Ectodermal cell (in vitro differentiated cells): ENCODE measurements around the gene DBNL.

ENCODE experiments used
- H3K27ac ChIP-seq: 2 replicates; pipeline ENCODE4 v1.7.0; 2013; ENCODE audit warnings: mild to moderate bottlenecking, low read depth, low read length; ENCODE audit not compliant: insufficient read depth, poor library complexity, severe bottlenecking
- H3K27me3 ChIP-seq: 2 replicates; pipeline ENCODE4 v1.7.0; 2013; ENCODE audit warnings: mild to moderate bottlenecking, low read length; ENCODE audit not compliant: insufficient read depth, control insufficient read depth, poor library complexity, severe bottlenecking
- H3K36me3 ChIP-seq: one replicate; pipeline ENCODE4 v1.7.0; 2013; ENCODE audit warnings: low read length; ENCODE audit not compliant: control insufficient read depth, insufficient read depth
- H3K4me1 ChIP-seq: one replicate; pipeline ENCODE4 v1.7.0; 2013; ENCODE audit warnings: low read length; ENCODE audit not compliant: control insufficient read depth, insufficient read depth
- H3K4me3 ChIP-seq: 2 replicates; pipeline ENCODE4 v1.7.0; 2013; ENCODE audit warnings: low read depth, low read length, control low read depth; ENCODE audit not compliant: insufficient read depth
- H3K9me3 ChIP-seq: 2 replicates; pipeline ENCODE4 v1.7.0; 2013; ENCODE audit warnings: mild to moderate bottlenecking, low read length, moderate library complexity; ENCODE audit not compliant: control insufficient read depth
- WGBS, 2 experiments: methylation state at CpG; one replicate each; pipeline ENCODE4 v1.1.7; 2013; ENCODE audit warnings: missing lambda C conversion rate in 2 of 2; 5-methylcytosine and 5-hydroxymethylcytosine counted together

Gene DBNL

DNA sequence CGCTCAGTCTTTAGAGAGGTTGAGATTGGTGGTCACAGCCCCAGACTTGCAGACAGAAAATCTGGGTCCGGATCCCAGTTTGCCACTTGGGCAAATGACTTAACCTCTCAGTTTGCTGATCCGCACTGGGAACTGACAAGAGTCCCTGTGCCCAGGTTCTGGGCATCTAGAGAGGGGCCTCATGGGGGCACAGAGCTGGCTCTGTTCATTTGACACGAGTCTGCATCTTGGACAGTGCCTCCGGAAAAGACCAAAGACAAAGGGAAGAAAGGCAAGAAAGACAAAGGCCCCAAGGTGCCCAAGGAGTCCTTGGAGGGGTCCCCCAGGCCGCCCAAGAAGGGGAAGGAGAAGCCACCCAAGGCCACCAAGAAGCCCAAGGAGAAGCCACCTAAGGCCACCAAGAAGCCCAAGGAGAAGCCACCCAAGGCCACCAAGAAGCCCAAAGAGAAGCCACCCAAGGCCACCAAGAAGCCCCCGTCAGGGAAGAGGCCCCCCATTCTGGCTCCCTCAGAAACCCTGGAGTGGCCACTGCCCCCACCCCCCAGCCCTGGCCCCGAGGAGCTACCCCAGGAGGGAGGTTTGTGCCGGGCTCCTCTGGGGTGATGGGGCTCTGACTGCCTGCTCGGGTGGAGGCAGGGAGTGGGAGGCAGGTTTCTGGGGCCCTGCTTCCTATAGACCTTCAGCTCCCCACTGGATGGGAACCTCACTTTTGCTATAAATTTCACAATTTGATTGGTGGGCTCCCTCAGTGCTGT lies 62.0 kb downstream of the DBNL start:
- 88 to 89% methylated on average over 10 of the region's 10 CpGs for WGBS, 2 experiments
- Histone ChIP-seq H3K36me3 (no peaks in the 10 kb centered on the region), H3K4me1 (peaks cover 8% of the 10 kb centered on the region), H3K9me3 (no peaks in the 10 kb centered on the region), H3K27ac (no peak overlapping the region), H3K27me3 (peaks cover 30% of the 10 kb centered on the region), H3K4me3 (no peak overlapping the region)

DNA sequence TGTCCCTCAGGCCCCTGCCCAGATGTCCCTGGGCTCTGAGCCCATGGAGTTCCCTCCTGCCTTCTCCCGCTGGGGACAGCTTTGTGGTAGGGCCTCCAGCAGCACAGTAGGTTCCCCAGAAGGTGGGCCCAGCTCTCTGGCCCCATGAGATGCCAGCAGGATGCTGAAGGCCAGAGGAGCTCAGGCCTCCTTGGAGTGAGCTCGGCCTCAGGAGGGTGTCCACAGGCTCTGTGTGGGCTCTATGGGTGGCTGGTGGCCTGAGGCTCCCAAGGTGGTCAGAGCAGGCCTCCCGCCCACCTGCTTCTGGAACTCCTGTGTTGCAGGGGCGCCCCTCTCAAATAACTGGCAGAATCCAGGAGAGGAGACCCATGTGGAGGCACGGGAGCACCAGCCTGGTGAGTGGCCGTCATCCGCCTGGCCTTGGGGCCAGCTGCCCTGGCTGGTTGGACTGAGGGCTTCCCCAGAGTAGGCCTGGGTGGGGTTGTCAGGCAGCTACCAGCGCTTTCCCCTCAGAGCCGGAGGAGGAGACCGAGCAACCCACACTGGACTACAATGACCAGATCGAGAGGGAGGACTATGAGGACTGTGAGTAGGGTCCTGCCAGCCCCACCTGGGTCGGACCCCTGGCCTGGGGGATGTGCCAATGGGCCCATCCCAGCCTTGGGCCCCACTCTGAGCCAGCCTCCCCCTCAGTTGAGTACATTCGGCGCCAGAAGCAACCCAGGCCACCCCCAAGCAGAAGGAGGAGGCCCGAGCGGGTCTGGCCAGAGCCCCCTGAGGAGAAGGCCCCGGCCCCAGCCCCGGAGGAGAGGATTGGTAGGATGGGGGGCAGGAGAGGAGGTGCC lies 62.8 kb downstream of the DBNL start:
- Histone ChIP-seq H3K36me3 (no peaks in the 10 kb centered on the region), H3K4me1 (peaks cover 8% of the 10 kb centered on the region), H3K4me3 (no peak overlapping the region), H3K27me3 (peaks cover 30% of the 10 kb centered on the region), H3K27ac (no peak overlapping the region), H3K9me3 (no peaks in the 10 kb centered on the region)
- 93% methylated on average over 18 of the region's 18 CpGs for WGBS, 2 experiments

GRCh38 chr7:44107961-44108767 lies 63.7 kb downstream of the DBNL start:
- peaks cover 26% of the 10 kb centered on the region for H3K27me3 ChIP-seq
- H3K27ac ChIP-seq, result no peak overlapping the region
- WGBS, 2 experiments, result 90 to 91% methylated on average over 21 of the region's 21 CpGs
- H3K36me3 ChIP-seq, result peaks cover 6% of the 10 kb centered on the region
- H3K4me3 ChIP-seq, result no peak overlapping the region
- no peaks in the 10 kb centered on the region for H3K9me3 ChIP-seq
- H3K4me1 ChIP-seq, result peaks cover 8% of the 10 kb centered on the region

DNA sequence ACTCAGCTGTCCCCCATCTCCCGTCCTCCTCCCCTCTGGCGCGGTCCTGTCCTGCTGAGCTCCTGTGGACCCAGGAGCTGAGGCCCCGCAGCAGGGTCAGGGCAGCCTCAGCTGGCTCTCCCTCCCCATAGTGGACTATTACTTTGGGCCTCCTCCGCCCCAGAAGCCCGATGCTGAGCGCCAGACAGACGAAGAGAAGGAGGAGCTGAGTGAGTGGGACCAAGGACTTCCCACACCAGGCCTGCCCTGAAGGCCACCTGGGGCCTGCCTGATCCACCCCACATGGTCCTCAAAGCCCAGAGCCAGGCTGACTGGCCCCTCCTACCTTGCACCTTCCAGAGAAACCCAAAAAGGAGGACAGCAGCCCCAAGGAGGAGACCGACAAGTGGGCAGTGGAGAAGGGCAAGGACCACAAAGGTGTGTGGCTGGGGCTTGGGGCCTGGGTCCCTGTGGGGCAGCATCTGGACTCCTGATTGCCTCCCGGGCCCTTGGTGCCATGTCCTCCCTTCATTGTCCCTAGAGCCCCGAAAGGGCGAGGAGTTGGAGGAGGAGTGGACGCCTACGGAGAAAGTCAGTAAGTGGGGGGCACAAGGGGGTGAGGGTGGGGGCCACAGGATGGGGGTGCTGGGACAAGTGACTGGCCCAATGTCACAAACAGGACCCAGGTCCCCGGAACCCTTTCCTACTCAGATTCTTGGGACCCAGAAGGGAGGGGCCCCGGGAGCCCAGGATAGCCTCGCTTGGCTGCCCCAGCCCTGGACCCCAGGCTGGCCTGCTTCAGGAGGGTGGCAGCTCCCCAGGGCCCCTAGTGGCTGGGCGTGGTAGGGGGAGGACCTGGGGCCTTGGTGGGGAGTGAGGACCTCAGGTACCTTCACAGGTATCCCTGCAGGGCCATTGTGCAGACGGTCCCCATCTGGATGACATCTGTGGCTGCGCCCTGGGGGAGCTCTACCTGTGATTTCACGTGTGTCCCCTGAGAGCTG lies 64.6 kb downstream of the DBNL start:
- Histone ChIP-seq H3K4me3 (no peak overlapping the region), H3K27me3 (peaks cover 18% of the 10 kb centered on the region), H3K9me3 (no peaks in the 10 kb centered on the region), H3K4me1 (peaks cover 8% of the 10 kb centered on the region), H3K27ac (no peak overlapping the region), H3K36me3 (peaks cover 6% of the 10 kb centered on the region)
- 90% methylated on average over 21 of the region's 21 CpGs for WGBS, 2 experiments

DNA sequence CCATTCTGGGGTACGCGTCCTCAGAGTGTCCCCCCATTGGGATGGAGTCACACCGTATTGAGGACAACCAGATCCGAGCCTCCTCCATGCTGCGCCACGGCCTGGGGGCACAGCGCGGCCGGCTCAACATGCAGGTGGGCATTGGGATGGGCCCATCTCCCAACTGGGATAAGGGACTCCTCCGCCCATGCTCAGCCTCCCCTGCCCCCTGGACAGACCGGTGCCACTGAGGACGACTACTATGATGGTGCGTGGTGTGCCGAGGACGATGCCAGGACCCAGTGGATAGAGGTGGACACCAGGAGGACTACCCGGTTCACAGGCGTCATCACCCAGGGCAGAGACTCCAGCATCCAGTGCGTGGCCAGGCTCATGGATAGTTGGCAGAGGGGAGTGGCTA lies 65.5 kb downstream of the DBNL start:
- no peak overlapping the region for H3K27ac ChIP-seq
- peaks cover 7% of the 10 kb centered on the region for H3K4me1 ChIP-seq
- peaks cover 6% of the 10 kb centered on the region for H3K36me3 ChIP-seq
- H3K27me3 ChIP-seq, result peaks cover 9% of the 10 kb centered on the region
- no peak overlapping the region for H3K4me3 ChIP-seq
- 96% methylated on average over 18 of the region's 18 CpGs for WGBS, 2 experiments
- no peaks in the 10 kb centered on the region for H3K9me3 ChIP-seq

DNA sequence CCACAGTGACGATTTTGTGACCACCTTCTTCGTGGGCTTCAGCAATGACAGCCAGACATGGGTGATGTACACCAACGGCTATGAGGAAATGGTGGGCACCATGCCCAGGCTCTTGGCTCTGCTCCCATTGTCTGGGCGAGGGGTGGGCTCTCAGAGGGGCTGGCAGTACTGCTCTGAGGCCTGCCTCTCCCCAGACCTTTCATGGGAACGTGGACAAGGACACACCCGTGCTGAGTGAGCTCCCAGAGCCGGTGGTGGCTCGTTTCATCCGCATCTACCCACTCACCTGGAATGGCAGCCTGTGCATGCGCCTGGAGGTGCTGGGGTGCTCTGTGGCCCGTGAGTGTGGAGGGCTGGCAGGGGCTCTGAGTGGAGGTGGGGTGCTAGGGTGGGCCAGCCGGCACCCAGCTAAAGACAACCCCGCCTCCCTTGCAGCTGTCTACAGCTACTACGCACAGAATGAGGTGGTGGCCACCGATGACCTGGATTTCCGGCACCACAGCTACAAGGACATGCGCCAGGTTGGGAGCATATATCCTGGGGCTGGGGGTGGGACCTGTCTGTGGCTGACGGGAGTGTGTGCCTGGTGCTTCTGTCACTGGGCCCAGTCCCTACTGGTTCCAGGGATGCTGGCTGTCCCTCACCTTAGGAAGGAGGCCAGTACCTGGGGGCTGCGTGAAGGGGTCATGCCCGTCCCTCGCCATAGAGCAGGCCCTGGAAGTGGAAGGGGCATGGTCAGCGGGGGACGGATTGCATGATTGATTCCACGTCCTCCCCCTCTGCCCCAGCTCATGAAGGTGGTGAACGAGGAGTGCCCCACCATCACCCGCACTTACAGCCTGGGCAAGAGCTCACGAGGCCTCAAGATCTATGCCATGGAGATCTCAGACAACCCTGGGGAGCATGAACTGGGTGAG lies 66.5 kb downstream of the DBNL start:
- Histone ChIP-seq H3K4me1 (no peaks in the 10 kb centered on the region), H3K27me3 (no peaks in the 10 kb centered on the region), H3K36me3 (peaks cover 8% of the 10 kb centered on the region), H3K27ac (no peak overlapping the region), H3K4me3 (no peak overlapping the region), H3K9me3 (no peaks in the 10 kb centered on the region)
- 90 to 92% methylated on average over 27 of the region's 27 CpGs for WGBS, 2 experiments
